Lower leg skin (tissue), 3 donors: ENCODE data around the gene FAM32A.

Source experiments
- CTCF ChIP-seq, 3 donors: fragments of 450-650 bp; IDR thresholded peaks; one replicate each; pipeline ENCODE4 v1.5.1; 2016; ENCODE audit warnings: antibody characterized with exemption in 3 of 3, mild to moderate bottlenecking in 3 of 3, moderate library complexity in 2 of 3
- POLR2A ChIP-seq, 2 donors: fragments of 450-650 bp; IDR thresholded peaks; one replicate each; pipeline ENCODE4 v1.6.1; 2016 to 2017; ENCODE audit warnings: antibody characterized with exemption in 2 of 2, mild to moderate bottlenecking in 1 of 2, moderate library complexity in 1 of 2

- TF ChIP-seq CTCF (IDR thresholded peaks at IDR 0.05) = no peak
- no peak for TF ChIP-seq POLR2A (IDR thresholded peaks at IDR 0.05)
Measured at GRCh38 chr19:16188521-16188920, 3.3 kb downstream of the FAM32A start.
